Loucy (cell line): ENCODE results near the gene ADCY5.

Experiments used
- H2AFZ ChIP-seq: fragments of 200-600 bp; sonication (generic); 2 replicates; pipeline ENCODE4 v1.6.0; 2016; ENCODE audit warnings: antibody characterized with exemption, mild to moderate bottlenecking, low read length, moderate library complexity
- H3F3A ChIP-seq: fragments of 200-600 bp; 2 replicates; pipeline ENCODE4 v1.6.0; 2016; ENCODE audit warnings: antibody characterized with exemption, low read depth, mild to moderate bottlenecking
- H3K27me3 ChIP-seq: fragments of 200-600 bp; sonication (generic); 2 replicates; pipeline ENCODE4 v1.6.1; 2014; ENCODE audit warnings: low read length, mild to moderate bottlenecking; ENCODE audit not compliant: insufficient read depth, poor library complexity, severe bottlenecking
- H3K36me3 ChIP-seq: fragments of 200-600 bp; sonication (generic); 2 replicates; pipeline ENCODE4 v1.6.1; 2016; ENCODE audit warnings: low read length; ENCODE audit not compliant: insufficient read depth
- H3K4me1 ChIP-seq: fragments of 200-600 bp; sonication (generic); 2 replicates; pipeline ENCODE4 v1.5.1; 2014; ENCODE audit warnings: low read length, mild to moderate bottlenecking; ENCODE audit not compliant: insufficient read depth, poor library complexity, severe bottlenecking
- H3K4me2 ChIP-seq: fragments of 200-600 bp; sonication (generic); 2 replicates; pipeline ENCODE4 v1.6.0; 2014; ENCODE audit warnings: antibody characterized with exemption, low read length, low read depth, mild to moderate bottlenecking; ENCODE audit not compliant: poor library complexity, severe bottlenecking
- H3K4me3 ChIP-seq: fragments of 200-600 bp; sonication (generic); 2 replicates; pipeline ENCODE4 v1.5.1; 2014; ENCODE audit warnings: low read length, mild to moderate bottlenecking, mixed read lengths; ENCODE audit not compliant: poor library complexity, severe bottlenecking
- H3K79me2 ChIP-seq: fragments of 200-600 bp; sonication (generic); 2 replicates; pipeline ENCODE4 v1.6.1; 2014; ENCODE audit warnings: low read length; ENCODE audit not compliant: insufficient read depth
- H3K9ac ChIP-seq: fragments of 200-600 bp; sonication (generic); 2 replicates; pipeline ENCODE4 v1.6.0; 2014; ENCODE audit warnings: mild to moderate bottlenecking, low read depth, low read length, moderate library complexity; ENCODE audit not compliant: poor library complexity, severe bottlenecking
- H3K9me2 ChIP-seq: fragments of 200-600 bp; sonication (generic); replicated peaks from 2 replicates; pipeline ENCODE4 v1.6.1; 2016; ENCODE audit warnings: low read depth, low read length, mixed read lengths
- H3K9me3 ChIP-seq: fragments of 200-600 bp; sonication (generic); 2 replicates; pipeline ENCODE4 v1.6.1; 2014; ENCODE audit warnings: mild to moderate bottlenecking, antibody characterized with exemption, low read length, low read depth; ENCODE audit not compliant: insufficient read depth
- H4K20me1 ChIP-seq: fragments of 200-600 bp; sonication (generic); 2 replicates; pipeline ENCODE4 v1.6.0; 2014; ENCODE audit warnings: antibody characterized with exemption, low read length, mild to moderate bottlenecking; ENCODE audit not compliant: insufficient read depth, poor library complexity, severe bottlenecking
- CTCF ChIP-seq: fragments of 200-600 bp; sonication (generic); conservative IDR thresholded peaks from 2 replicates; pipeline ENCODE4 v1.5.1; 2014; ENCODE audit warnings: mild to moderate bottlenecking, antibody characterized with exemption, low read length
- EZH2phosphoT487 ChIP-seq: fragments of 200-600 bp; IDR thresholded peaks from 2 replicates; pipeline ENCODE4 v1.6.1; 2018; ENCODE audit warnings: antibody characterized with exemption, mild to moderate bottlenecking, moderate library complexity, borderline replicate concordance

Gene ADCY5

GRCh38 chr3:123384256-123384655 is 64.6 kb downstream of the ADCY5 start:
- no peaks in the 10 kb centered on the region for H3K9me2 ChIP-seq
- no peaks in the 10 kb centered on the region for H3F3A ChIP-seq
- no peak overlapping the region for H3K4me2 ChIP-seq
- no peaks in the 10 kb centered on the region for H3K4me1 ChIP-seq
- no peak overlapping the region for H3K9ac ChIP-seq
- no peaks in the 10 kb centered on the region for H4K20me1 ChIP-seq
- no peaks in the 10 kb centered on the region for H3K36me3 ChIP-seq
- no peaks in the 10 kb centered on the region for H3K79me2 ChIP-seq
- no peak overlapping the region for H3K4me3 ChIP-seq
- TF ChIP-seq CTCF, result no peak
- TF ChIP-seq EZH2phosphoT487, result no peak
- no peak overlapping the region for H2AFZ ChIP-seq
- no peaks in the 10 kb centered on the region for H3K27me3 ChIP-seq
- H3K9me3 ChIP-seq, result no peaks in the 10 kb centered on the region

- no peak overlapping the region for H3K9ac ChIP-seq
- no peaks in the 10 kb centered on the region for H3K36me3 ChIP-seq
- no peak overlapping the region for H2AFZ ChIP-seq
- H3K9me2 ChIP-seq, result no peaks in the 10 kb centered on the region
- H3K9me3 ChIP-seq, result no peaks in the 10 kb centered on the region
- no peak overlapping the region for H3K4me2 ChIP-seq
- no peaks in the 10 kb centered on the region for H3K27me3 ChIP-seq
- no peaks in the 10 kb centered on the region for H3K4me1 ChIP-seq
- H3K4me3 ChIP-seq, result no peak overlapping the region
- no peak for TF ChIP-seq EZH2phosphoT487
- TF ChIP-seq CTCF, result no peak
- no peaks in the 10 kb centered on the region for H3K79me2 ChIP-seq
- H4K20me1 ChIP-seq, result no peaks in the 10 kb centered on the region
- H3F3A ChIP-seq, result no peaks in the 10 kb centered on the region
These were observed 65.5 kb downstream of the ADCY5 start for GRCh38 chr3:123383091-123384053.

- H3K9ac ChIP-seq, result no peak overlapping the region
- no peak overlapping the region for H3K4me3 ChIP-seq
- H3K4me2 ChIP-seq, result no peak overlapping the region
- H3K9me3 ChIP-seq, result no peaks in the 10 kb centered on the region
- no peaks in the 10 kb centered on the region for H3K9me2 ChIP-seq
- H3K79me2 ChIP-seq, result no peaks in the 10 kb centered on the region
- H3K27me3 ChIP-seq, result no peaks in the 10 kb centered on the region
- no peaks in the 10 kb centered on the region for H3F3A ChIP-seq
- no peaks in the 10 kb centered on the region for H3K4me1 ChIP-seq
- TF ChIP-seq EZH2phosphoT487 (no peak), CTCF (no peak)
- H2AFZ ChIP-seq, result no peak overlapping the region
- no peaks in the 10 kb centered on the region for H4K20me1 ChIP-seq
- H3K36me3 ChIP-seq, result no peaks in the 10 kb centered on the region
These were observed 68.6 kb downstream of the ADCY5 start for GRCh38 chr3:123380261-123380660.
